WTC11 (cell line): ENCODE results near the gene TTLL12.

Experiments used
- AFF4 ChIP-seq: sonication (generic); formaldehyde crosslinking; IDR thresholded peaks from 2 replicates; pipeline ENCODE4 v1.8.1; 2023; ENCODE audit warnings: mild to moderate bottlenecking, missing genetic modification reagents, borderline replicate concordance
- CREM ChIP-seq: sonication (generic); formaldehyde crosslinking; IDR thresholded peaks from 2 replicates; pipeline ENCODE4 v1.8.1; 2022; ENCODE audit warnings: mild to moderate bottlenecking, missing genetic modification reagents, moderate library complexity
- CTCF ChIP-seq: fragments of 200-600 bp; IDR thresholded peaks from 2 replicates; pipeline ENCODE4 v1.8.0; 2022; ENCODE audit warnings: antibody characterized with exemption
- E2F5 ChIP-seq: sonication (generic); formaldehyde crosslinking; IDR thresholded peaks from 2 replicates; pipeline ENCODE4 v1.8.1; 2022; ENCODE audit warnings: mild to moderate bottlenecking, moderate library complexity, missing genetic modification reagents
- ESRRA ChIP-seq: sonication (generic); formaldehyde crosslinking; IDR thresholded peaks from 2 replicates; pipeline ENCODE4 v1.8.1; 2022; ENCODE audit warnings: mild to moderate bottlenecking, missing genetic modification reagents, borderline replicate concordance
- HMGXB4 ChIP-seq: sonication (generic); formaldehyde crosslinking; IDR thresholded peaks from 2 replicates; pipeline ENCODE4 v1.8.1; 2023; ENCODE audit warnings: mild to moderate bottlenecking, moderate library complexity, missing genetic modification reagents
- MAX ChIP-seq: sonication (generic); formaldehyde crosslinking; IDR thresholded peaks from 2 replicates; pipeline ENCODE4 v1.8.0; 2022; ENCODE audit warnings: mild to moderate bottlenecking, missing genetic modification reagents
- RELA ChIP-seq: sonication (generic); formaldehyde crosslinking; IDR thresholded peaks from 2 replicates; pipeline ENCODE4 v1.8.1; 2022; ENCODE audit warnings: missing genetic modification reagents, mild to moderate bottlenecking, borderline replicate concordance
- SP1 ChIP-seq: sonication (generic); formaldehyde crosslinking; conservative IDR thresholded peaks from 2 replicates; pipeline ENCODE4 v1.8.1; 2022; ENCODE audit warnings: missing genetic modification reagents
- ZNF425 ChIP-seq: fragments of 250-450 bp; sonication (Bioruptor Pico); conservative IDR thresholded peaks from 2 replicates; pipeline ENCODE4 v1.9.0; 2021; ENCODE audit warnings: mild to moderate bottlenecking

- TF ChIP-seq CTCF (no peak), CREM (CRISPR knock-in tag) (no peak), ESRRA (no peak), AFF4 (no peak), RELA (CRISPR knock-in tag) (no peak), SP1 (no peak), MAX (no peak), ZNF425 (CRISPR knock-in tag) (no peak), E2F5 (no peak), HMGXB4 (no peak)
Measured at GRCh38 chr22:43156413-43156812, 30.5 kb downstream of the TTLL12 start.
